ENCODE measurements around the gene KIAA1958. TPM values are rescaled to one million over a fixed set of nuclear protein-coding genes. Genes with fewer than 3 reads are reported as not detected.

KIAA1958 gene
- total and polyA plus RNA-seq, 2 of the 4 experiments (the other 2 are of a cell fraction), result 0.65 to 1.8 TPM

DNA sequence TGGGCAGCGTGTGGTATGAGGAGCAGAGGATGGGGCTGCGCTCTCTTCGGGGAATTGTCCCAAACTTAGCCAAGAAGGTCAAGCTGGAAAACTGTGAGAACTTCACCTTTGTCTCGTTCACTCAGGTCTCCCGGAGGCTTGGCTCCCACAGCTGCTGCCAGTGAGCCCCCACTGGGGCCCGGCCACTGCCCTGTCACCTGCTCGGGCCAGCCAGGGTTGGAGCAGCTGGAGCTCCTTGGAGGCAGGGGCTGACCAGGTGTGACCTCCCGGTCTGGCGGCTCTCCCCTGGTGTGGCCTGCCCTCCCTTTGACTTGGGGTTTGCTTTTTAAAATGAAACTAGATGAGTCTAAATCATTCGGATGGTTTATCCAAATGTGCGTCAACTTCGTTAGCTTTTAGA lies 173.3 kb downstream of the KIAA1958 start:
- H3K27ac ChIP-seq (ENCODE audit: insufficient read depth, low read length), result no peak overlapping the region
- no peak overlapping the region for H4K8ac ChIP-seq (ENCODE audit: low read depth in 2 of 2, low read length in 2 of 2)
- no peak overlapping the region for H3K4ac ChIP-seq (ENCODE audit: low read depth, low read length)
- H2BK15ac ChIP-seq (ENCODE audit: low read depth, low read length), result no peak overlapping the region
- H4K20me1 ChIP-seq (ENCODE audit: insufficient read depth, low read length), result no peaks in the 10 kb centered on the region
- H2AK5ac ChIP-seq (ENCODE audit: low read depth, low read length), result no peak overlapping the region
- dilution Hi-C loops (cut with HindIII; ENCODE audit: low sequenced_read_pairs, unreplicated experiment) (no loop called here), in situ Hi-C loops (cut with MboI; ENCODE audit: low sequenced_read_pairs) (no loop called here), intact Hi-C loops (cut with micrococcal nuclease) (no loop called here)
- WGBS, 2 experiments (ENCODE audit: extremely low coverage in 2 of 2, insufficient read length in 1 of 2), result 100% methylated on average over 2 of the region's 12 CpGs; no CpG with 5 or more reads in 1 of the 2 experiments
- no peak overlapping the region for H3K4me2 ChIP-seq (ENCODE audit: low read depth, low read length)
- no peak overlapping the region for H2BK120ac ChIP-seq (ENCODE audit: low read depth, low read length)
- no peak overlapping the region for H4K91ac ChIP-seq (ENCODE audit: insufficient read depth, low read depth, low read length)
- no peak overlapping the region for H2AFZ ChIP-seq (replicated peaks; ENCODE audit: low read length, poor library complexity)
- H3K23ac ChIP-seq (ENCODE audit: low read depth, low read length), result no peak overlapping the region
- no peaks in the 10 kb centered on the region for H3K9me1 ChIP-seq (ENCODE audit: insufficient read depth, low read length)
- H2BK5ac ChIP-seq (ENCODE audit: low read depth, low read length, poor library complexity, severe bottlenecking), result no peak overlapping the region
- H3K79me1 ChIP-seq (ENCODE audit: low read depth in 1 of 2, low read length in 2 of 2), result no peaks in the 10 kb centered on the region
- H4K5ac ChIP-seq (ENCODE audit: low read depth, low read length), result no peak overlapping the region
- no peaks in the 10 kb centered on the region for H3K36me3 ChIP-seq (ENCODE audit: control insufficient read depth, insufficient read depth, low read length)
- no peak for TF ChIP-seq BHLHE40 (IDR thresholded peaks at IDR 0.05; ENCODE audit: low read depth, low read length)
- TF ChIP-seq CEBPB (IDR thresholded peaks at IDR 0.05; ENCODE audit: low read depth, low read length), result no peak
- TF ChIP-seq, protein P1, sequence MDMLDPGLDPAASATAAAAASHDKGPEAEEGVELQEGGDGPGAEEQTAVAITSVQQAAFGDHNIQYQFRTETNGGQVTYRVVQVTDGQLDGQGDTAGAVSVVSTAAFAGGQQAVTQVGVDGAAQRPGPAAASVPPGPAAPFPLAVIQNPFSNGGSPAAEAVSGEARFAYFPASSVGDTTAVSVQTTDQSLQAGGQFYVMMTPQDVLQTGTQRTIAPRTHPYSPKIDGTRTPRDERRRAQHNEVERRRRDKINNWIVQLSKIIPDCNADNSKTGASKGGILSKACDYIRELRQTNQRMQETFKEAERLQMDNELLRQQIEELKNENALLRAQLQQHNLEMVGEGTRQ (IDR thresholded peaks at IDR 0.05; ENCODE audit: low read depth, low read length), result no peak
- TF ChIP-seq RCOR1 (IDR thresholded peaks at IDR 0.05; ENCODE audit: insufficient replicate concordance, low read length), result no peak
- TF ChIP-seq RAD21 (IDR thresholded peaks at IDR 0.05; ENCODE audit: low read length), result no peak
- no peak for TF ChIP-seq ELK1 (IDR thresholded peaks at IDR 0.05; ENCODE audit: borderline replicate concordance, low read depth, low read length)
- no peak for TF ChIP-seq MAZ (IDR thresholded peaks at IDR 0.05; ENCODE audit: borderline replicate concordance, low read depth, low read length)
- no peak for TF ChIP-seq POLR2A (IDR thresholded peaks at IDR 0.05; ENCODE audit: low read depth, low read length)
- no peak for TF ChIP-seq RFX5 (IDR thresholded peaks at IDR 0.05; ENCODE audit: low read depth, low read length)
- TF ChIP-seq FOS (IDR thresholded peaks at IDR 0.05; ENCODE audit: low read depth, low read length), result no peak
- TF ChIP-seq MAFK (IDR thresholded peaks at IDR 0.05; ENCODE audit: low read depth, low read length), result no peak
- TF ChIP-seq MXI1 (IDR thresholded peaks at IDR 0.05; ENCODE audit: borderline replicate concordance, low read depth, low read length), result no peak
- no peak for TF ChIP-seq CTCF (conservative IDR thresholded peaks at IDR 0.05; ENCODE audit: low read depth, low read length)
- no peak for TF ChIP-seq SMC3 (IDR thresholded peaks at IDR 0.05; ENCODE audit: low read depth, low read length)
- no peak for TF ChIP-seq CHD1 (IDR thresholded peaks at IDR 0.05; ENCODE audit: low read depth, low read length)
- TF ChIP-seq NFE2L2 (IDR thresholded peaks at IDR 0.05; ENCODE audit: low read depth, low read length), result no peak
- H3K9me3 ChIP-seq (ENCODE audit: control insufficient read depth, insufficient read depth, low read length), result no peaks in the 10 kb centered on the region
- ChIA-PET CTCF (interaction anchor here (0.5 kb wide), 1 partner anchor 244 kb away, joined by 4 read pairs; no protein-coding TSS in a partner anchor), POLR2A (ENCODE audit: unreplicated experiment) (no interaction called here)
- H3K4me1 ChIP-seq (ENCODE audit: control insufficient read depth, insufficient read depth, low read length), result no peaks in the 10 kb centered on the region
- H2AK9ac ChIP-seq (replicated peaks; ENCODE audit: low read depth, low read length, poor library complexity), result no peak overlapping the region
- H3K9ac ChIP-seq (ENCODE audit: low read depth, low read length), result no peak overlapping the region
- H3K56ac ChIP-seq (ENCODE audit: extremely low read depth, insufficient read depth, low read length), result no peak overlapping the region
- BruUV-seq (replicated peaks), result no TSS peak
- H2BK20ac ChIP-seq (ENCODE audit: low read depth, low read length), result no peak overlapping the region
- DNase-seq (no peak), ATAC-seq (ENCODE audit: low read depth) (no peak)
- no peak overlapping the region for H3K4me3 ChIP-seq (ENCODE audit: insufficient read depth, low read depth, low read length)
- no peak overlapping the region for H3K14ac ChIP-seq (replicated peaks; ENCODE audit: low read depth, low read length)
- H3K18ac ChIP-seq (ENCODE audit: low read depth, low read length), result no peak overlapping the region
- H3K27me3 ChIP-seq (ENCODE audit: control insufficient read depth, insufficient read depth, low read length), result no peaks in the 10 kb centered on the region
